ENCODE measurements around the gene PAX4. TPM values are rescaled to one million over a fixed set of nuclear protein-coding genes. Genes with fewer than 3 reads are reported as not detected.
A peak's percentile ranks its signal among the peaks of the same experiment; 100 is the strongest.

Gene PAX4
- total RNA-seq, 2 experiments from 2014 or later, result not detected

- CTCF ChIA-PET, result interaction anchor here (1.2 to 1.4 kb wide), 2 partner anchors 11 to 35 kb away, joined by 3 to 4 read pairs; partner anchors contain the start of gene GCC1
- peaks cover 6% of the 10 kb centered on the region for H3K4me1 Mint-ChIP-seq (ENCODE audit: low read depth)
- H3K4me3 Mint-ChIP-seq, result no peak overlapping the region
- no peak for DNase-seq
- peaks cover 53% of the 10 kb centered on the region for H3K27me3 Mint-ChIP-seq (ENCODE audit: low read depth)
- H3K36me3 Mint-ChIP-seq (ENCODE audit: low read depth), result no peaks in the 10 kb centered on the region
- POLR2A ChIA-PET, result no interaction called here
- peak; percentile 55 for ATAC-seq
- H3K27ac Mint-ChIP-seq, result no peak overlapping the region
- no peaks in the 10 kb centered on the region for H3K9me3 Mint-ChIP-seq (ENCODE audit: insufficient read depth)
Observed at GRCh38 chr7:127620406-127621233, 2.7 kb upstream of the PAX4 start.

GRCh38 chr7:127619681-127620405 lies 1.9 kb upstream of the PAX4 start:
- ChIA-PET CTCF (interaction anchor here (1.2 to 1.4 kb wide), 2 partner anchors 12 to 35 kb away, joined by 3 to 4 read pairs; partner anchors contain the start of gene GCC1), POLR2A (interaction anchor here (0.5 kb wide), 1 partner anchor 37 kb away, joined by 3 read pairs; no protein-coding TSS in a partner anchor)
- Mint-ChIP-seq H3K4me1 (ENCODE audit: low read depth) (peaks cover 6% of the 10 kb centered on the region), H3K4me3 (no peak overlapping the region), H3K9me3 (ENCODE audit: insufficient read depth) (no peaks in the 10 kb centered on the region), H3K27me3 (ENCODE audit: low read depth) (peaks cover 50% of the 10 kb centered on the region), H3K27ac (no peak overlapping the region), H3K36me3 (ENCODE audit: low read depth) (no peaks in the 10 kb centered on the region)
- ATAC-seq, result no peak
- DNase-seq, result no peak

- H3K9me3 Mint-ChIP-seq (ENCODE audit: insufficient read depth), result no peaks in the 10 kb centered on the region
Observed at GRCh38 chr7:127618775-127619174, 833 bp upstream of the PAX4 start.

GRCh38 chr7:127616724-127617123 lies 1.2 kb downstream of the PAX4 start:
- DNase-seq (no peak), ATAC-seq (no peak)
- ChIA-PET POLR2A (no interaction called here), CTCF (no interaction called here)
- Mint-ChIP-seq H3K36me3 (ENCODE audit: low read depth) (no peaks in the 10 kb centered on the region), H3K4me3 (no peak overlapping the region), H3K4me1 (ENCODE audit: low read depth) (peaks cover 6% of the 10 kb centered on the region), H3K9me3 (ENCODE audit: insufficient read depth) (no peaks in the 10 kb centered on the region), H3K27me3 (ENCODE audit: low read depth) (peaks cover 40% of the 10 kb centered on the region), H3K27ac (no peak overlapping the region)

More at GRCh38 chr7:127618775-127619174, 833 bp upstream of the PAX4 start:
- H3K27ac Mint-ChIP-seq, result no peak overlapping the region
- H3K4me1 Mint-ChIP-seq (ENCODE audit: low read depth), result peaks cover 6% of the 10 kb centered on the region
- ChIA-PET POLR2A (no interaction called here), CTCF (interaction anchor here (0.6 kb wide), 1 partner anchor 11 kb away, joined by 3 read pairs; no protein-coding TSS in a partner anchor)
- no peak for DNase-seq
- no peak for ATAC-seq
- H3K27me3 Mint-ChIP-seq (ENCODE audit: low read depth), result peaks cover 46% of the 10 kb centered on the region
- no peaks in the 10 kb centered on the region for H3K36me3 Mint-ChIP-seq (ENCODE audit: low read depth)
- no peak overlapping the region for H3K4me3 Mint-ChIP-seq

- Mint-ChIP-seq H3K27me3 (ENCODE audit: low read depth) (peaks cover 9% of the 10 kb centered on the region), H3K9me3 (ENCODE audit: insufficient read depth) (no peaks in the 10 kb centered on the region), H3K27ac (no peak overlapping the region), H3K4me1 (ENCODE audit: low read depth) (no peaks in the 10 kb centered on the region), H3K4me3 (no peak overlapping the region), H3K36me3 (ENCODE audit: low read depth) (no peaks in the 10 kb centered on the region)
- POLR2A ChIA-PET, result no interaction called here
- ATAC-seq (no peak), DNase-seq (no peak)
- CTCF ChIA-PET, result no interaction called here
Observed at GRCh38 chr7:127612263-127612662, 5.7 kb downstream of the PAX4 start.

- ChIA-PET CTCF (no interaction called here), POLR2A (no interaction called here)
- no peaks in the 10 kb centered on the region for H3K27me3 Mint-ChIP-seq (ENCODE audit: low read depth)
- H3K4me3 Mint-ChIP-seq, result no peak overlapping the region
- DNase-seq (no peak), ATAC-seq (no peak)
- no peaks in the 10 kb centered on the region for H3K4me1 Mint-ChIP-seq (ENCODE audit: low read depth)
- no peaks in the 10 kb centered on the region for H3K36me3 Mint-ChIP-seq (ENCODE audit: low read depth)
- no peak overlapping the region for H3K27ac Mint-ChIP-seq
- no peaks in the 10 kb centered on the region for H3K9me3 Mint-ChIP-seq (ENCODE audit: insufficient read depth)
Observed at GRCh38 chr7:127609297-127609696, 8.6 kb downstream of the PAX4 start.

GRCh38 chr7:127608446-127608845 lies 9.5 kb downstream of the PAX4 start:
- ChIA-PET CTCF (interaction anchor here (0.6 to 1.5 kb wide), 2 partner anchors 20 to 159 kb away, joined by 3 read pairs; no protein-coding TSS in a partner anchor), POLR2A (no interaction called here)
- no peaks in the 10 kb centered on the region for H3K9me3 Mint-ChIP-seq (ENCODE audit: insufficient read depth)
- no peak overlapping the region for H3K4me3 Mint-ChIP-seq
- no peak overlapping the region for H3K27ac Mint-ChIP-seq
- H3K36me3 Mint-ChIP-seq (ENCODE audit: low read depth), result no peaks in the 10 kb centered on the region
- no peaks in the 10 kb centered on the region for H3K27me3 Mint-ChIP-seq (ENCODE audit: low read depth)
- H3K4me1 Mint-ChIP-seq (ENCODE audit: low read depth), result no peaks in the 10 kb centered on the region
- DNase-seq (no peak), ATAC-seq (no peak)

GRCh38 chr7:127600885-127601284 lies 17.1 kb downstream of the PAX4 start:
- no peak for ATAC-seq
- H3K9me3 Mint-ChIP-seq (ENCODE audit: insufficient read depth), result no peaks in the 10 kb centered on the region
- no peak overlapping the region for H3K27ac Mint-ChIP-seq
- no peaks in the 10 kb centered on the region for H3K4me1 Mint-ChIP-seq (ENCODE audit: low read depth)
- no peak overlapping the region for H3K4me3 Mint-ChIP-seq
- ChIA-PET POLR2A (no interaction called here), CTCF (no interaction called here)
- no peaks in the 10 kb centered on the region for H3K36me3 Mint-ChIP-seq (ENCODE audit: low read depth)
- H3K27me3 Mint-ChIP-seq (ENCODE audit: low read depth), result peaks cover 3% of the 10 kb centered on the region
- DNase-seq, result no peak

GRCh38 chr7:127598318-127598717 lies 19.6 kb downstream of the PAX4 start:
- Mint-ChIP-seq H3K27me3 (ENCODE audit: low read depth) (peaks cover 3% of the 10 kb centered on the region), H3K9me3 (ENCODE audit: insufficient read depth) (no peaks in the 10 kb centered on the region), H3K4me3 (no peak overlapping the region), H3K36me3 (ENCODE audit: low read depth) (no peaks in the 10 kb centered on the region), H3K4me1 (ENCODE audit: low read depth) (no peaks in the 10 kb centered on the region), H3K27ac (no peak overlapping the region)
- POLR2A ChIA-PET, result no interaction called here
- CTCF ChIA-PET, result interaction anchor here (1.5 kb wide), 1 partner anchor 13 kb away, joined by 3 read pairs; the partner anchor contains the start of gene GCC1
- no peak for ATAC-seq
- DNase-seq, result no peak

GRCh38 chr7:127595737-127596136 lies 22.2 kb downstream of the PAX4 start:
- H3K36me3 Mint-ChIP-seq (ENCODE audit: low read depth), result peaks cover 10% of the 10 kb centered on the region
- CTCF ChIA-PET, result no interaction called here
- H3K4me3 Mint-ChIP-seq, result no peak overlapping the region
- no peak for DNase-seq
- no peak for ATAC-seq
- no peaks in the 10 kb centered on the region for H3K4me1 Mint-ChIP-seq (ENCODE audit: low read depth)
- H3K9me3 Mint-ChIP-seq (ENCODE audit: insufficient read depth), result no peaks in the 10 kb centered on the region
- H3K27me3 Mint-ChIP-seq (ENCODE audit: low read depth), result peaks cover 3% of the 10 kb centered on the region
- no peak overlapping the region for H3K27ac Mint-ChIP-seq
- POLR2A ChIA-PET, result interaction anchor here (1.1 kb wide), 1 partner anchor 10 kb away, joined by 4 read pairs; the partner anchor contains the start of gene GCC1

GRCh38 chr7:127594490-127594889 lies 23.5 kb downstream of the PAX4 start:
- H3K4me1 Mint-ChIP-seq (ENCODE audit: low read depth), result peaks cover 6% of the 10 kb centered on the region
- ChIA-PET CTCF (no interaction called here), POLR2A (no interaction called here)
- H3K27ac Mint-ChIP-seq, result no peak overlapping the region
- no peak overlapping the region for H3K4me3 Mint-ChIP-seq
- peaks cover 21% of the 10 kb centered on the region for H3K36me3 Mint-ChIP-seq (ENCODE audit: low read depth)
- no peak for ATAC-seq
- no peaks in the 10 kb centered on the region for H3K9me3 Mint-ChIP-seq (ENCODE audit: insufficient read depth)
- peaks cover 3% of the 10 kb centered on the region for H3K27me3 Mint-ChIP-seq (ENCODE audit: low read depth)
- DNase-seq, result no peak

GRCh38 chr7:127592550-127592949 lies 25.4 kb downstream of the PAX4 start:
- H3K4me1 Mint-ChIP-seq (ENCODE audit: low read depth), result peaks cover 11% of the 10 kb centered on the region
- ATAC-seq (no peak), DNase-seq (no peak)
- no peak overlapping the region for H3K4me3 Mint-ChIP-seq
- POLR2A ChIA-PET, result no interaction called here
- H3K9me3 Mint-ChIP-seq (ENCODE audit: insufficient read depth), result no peaks in the 10 kb centered on the region
- CTCF ChIA-PET, result no interaction called here
- peaks cover 3% of the 10 kb centered on the region for H3K27me3 Mint-ChIP-seq (ENCODE audit: low read depth)
- H3K36me3 Mint-ChIP-seq (ENCODE audit: low read depth), result peaks cover 22% of the 10 kb centered on the region
- no peak overlapping the region for H3K27ac Mint-ChIP-seq

Measured in activated CD8-positive, alpha-beta T cell treated with anti-CD3 and anti-CD28 coated beads, Interleukin-2, amount 10 ng/mL, durations not matched to agents 7 days and 5 days (primary cell).